ENCODE measurements around the gene MNAT1.
"Not testable (repeated sequence)": the region's sequence is repeated elsewhere in the genome, so short reads cannot be mapped to it uniquely, and the experiment has no call there.

The MNAT1 gene

GRCh38 chr14:60722357-60723115, 12.0 kb upstream of the MNAT1 start:
- TF ChIP-seq CTCF (IDR thresholded peaks at IDR 0.05; ENCODE audit: borderline replicate concordance, insufficient read depth, low read depth, low read length) = no peak

GRCh38 chr14:60723116-60723906, 11.2 kb upstream of the MNAT1 start:
- TF ChIP-seq CTCF (IDR thresholded peaks at IDR 0.05; ENCODE audit: borderline replicate concordance, insufficient read depth, low read depth, low read length) = no peak
- peak overlapping the region; percentile 56 for H3K4me3 ChIP-seq (ENCODE audit: low read depth, low read length)

More at GRCh38 chr14:60722357-60723115, 12.0 kb upstream of the MNAT1 start:
- H3K4me3 ChIP-seq (ENCODE audit: low read depth, low read length) = peak overlapping the region; percentile 56

- peak within 1 kb of the TSS; percentile 56 for H3K4me3 ChIP-seq (ENCODE audit: low read depth, low read length)
- TF ChIP-seq CTCF (IDR thresholded peaks at IDR 0.05; ENCODE audit: borderline replicate concordance, insufficient read depth, low read depth, low read length) = no peak
Observed at GRCh38 chr14:60723907-60724618, 10.5 kb upstream of the MNAT1 start, which contains the start of gene SIX4. TSS of gene SIX4 (minus strand) at chr14:60724351. CDS start at chr14:60724074, 277 bp downstream.

GRCh38 chr14:60731291-60731690, 3.3 kb upstream of the MNAT1 start:
- not testable (repeated sequence) for H3K4me3 ChIP-seq (ENCODE audit: low read depth, low read length)

GRCh38 chr14:60732840-60733483, 1.6 kb upstream of the MNAT1 start:
- no peak for TF ChIP-seq CTCF (IDR thresholded peaks at IDR 0.05; ENCODE audit: borderline replicate concordance, insufficient read depth, low read depth, low read length)

GRCh38 chr14:60735416-60735815, 855 bp downstream of the MNAT1 start:
- peak overlapping the region; percentile 75 for H3K4me3 ChIP-seq (ENCODE audit: low read depth, low read length)
- no peak for TF ChIP-seq CTCF (IDR thresholded peaks at IDR 0.05; ENCODE audit: borderline replicate concordance, insufficient read depth, low read depth, low read length)

More at GRCh38 chr14:60732840-60733483, 1.6 kb upstream of the MNAT1 start:
- no peak overlapping the region for H3K4me3 ChIP-seq (ENCODE audit: low read depth, low read length)

GRCh38 chr14:60736494-60736893, 1.9 kb downstream of the MNAT1 start:
- H3K4me3 ChIP-seq (ENCODE audit: low read depth, low read length) = no peak overlapping the region
- no peak for TF ChIP-seq CTCF (IDR thresholded peaks at IDR 0.05; ENCODE audit: borderline replicate concordance, insufficient read depth, low read depth, low read length)
